ENCODE measurements around the gene PRDM5.

The PRDM5 gene

GRCh38 chr4:120853161-120853935, 69.2 kb downstream of the PRDM5 start:
- no peak for DNase-seq

- DNase-seq = no peak
Observed at GRCh38 chr4:120850018-120850599, 72.4 kb downstream of the PRDM5 start.

DNA sequence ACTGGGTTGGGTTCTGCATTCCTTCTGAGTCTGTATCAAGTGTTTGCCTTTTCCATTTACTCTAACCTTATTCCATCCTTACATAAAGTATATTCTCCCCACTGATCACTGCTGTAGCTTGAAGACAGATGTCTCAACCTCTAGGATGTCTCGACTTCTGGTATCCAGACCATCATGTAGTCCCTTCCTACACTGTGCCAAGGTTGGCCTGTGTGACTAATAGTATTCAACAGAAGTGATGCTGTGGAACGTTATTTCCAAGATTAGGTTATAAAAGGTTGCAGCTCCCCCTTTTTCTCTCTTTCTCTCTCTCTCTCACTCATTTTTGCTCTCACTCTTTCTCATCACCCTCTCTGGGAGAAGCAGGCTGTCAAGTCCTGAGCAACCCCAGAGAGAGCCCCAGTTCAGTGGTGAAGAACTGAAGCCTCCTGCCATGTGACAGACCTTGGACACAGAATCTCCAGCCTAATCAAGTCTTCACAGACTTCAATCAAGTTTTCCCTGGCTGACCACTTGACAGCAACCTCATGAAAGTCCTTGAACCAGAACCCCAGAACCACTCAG, 75.4 kb downstream of the PRDM5 start:
- DNase-seq = no peak

DNA sequence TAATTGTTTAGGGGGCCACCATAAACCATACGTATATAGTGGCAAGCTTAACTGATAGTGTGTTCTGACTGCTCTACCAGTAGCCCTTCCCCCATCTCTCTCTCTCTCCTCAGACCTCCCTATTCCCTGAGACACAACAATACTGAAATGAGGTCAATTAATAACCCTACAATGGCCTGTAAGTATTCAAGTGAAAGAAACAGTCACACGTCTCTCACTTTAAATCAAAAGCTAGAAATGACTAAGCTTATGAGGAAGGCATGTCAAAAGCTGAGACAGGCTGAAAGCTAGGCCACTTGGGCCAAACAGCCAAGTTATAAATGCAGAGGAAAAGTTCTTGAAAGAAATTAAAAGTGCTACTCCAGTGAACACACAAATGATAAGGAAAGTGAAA, 78.0 kb downstream of the PRDM5 start:
- no peak for DNase-seq

DNA sequence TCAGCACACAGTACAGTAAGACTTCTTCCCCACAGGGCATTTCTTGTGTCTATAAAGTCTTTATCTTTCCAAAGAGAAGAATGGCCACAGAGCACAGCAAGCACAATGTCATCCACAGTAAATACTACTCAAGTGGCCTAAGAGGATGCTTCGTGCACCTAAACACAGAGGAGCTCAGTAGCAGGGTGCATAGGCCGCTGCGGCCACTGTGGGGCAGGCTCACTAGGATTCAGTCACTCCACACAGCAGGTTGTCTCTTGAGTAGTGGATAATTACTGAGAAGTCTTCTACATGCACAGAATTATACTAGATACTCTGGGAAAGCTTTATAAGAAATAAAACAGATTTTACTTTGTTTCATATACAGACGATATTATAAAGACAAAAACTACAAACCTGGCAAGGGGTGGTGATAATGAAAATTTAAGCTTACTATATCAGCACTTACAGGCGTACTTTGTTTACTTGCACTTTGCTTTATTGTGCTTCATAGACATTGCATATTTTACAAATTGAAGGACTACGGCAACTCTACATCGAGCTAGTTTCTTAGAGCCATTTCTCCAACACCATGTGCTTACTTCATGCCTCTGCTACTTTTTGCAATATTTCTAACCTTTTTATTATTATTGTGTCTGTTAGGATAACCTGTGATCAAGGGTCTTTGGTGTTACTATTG, 78.5 kb downstream of the PRDM5 start:
- DNase-seq = no peak

GRCh38 chr4:120842031-120842430, 80.5 kb downstream of the PRDM5 start:
- no peak for DNase-seq

DNA sequence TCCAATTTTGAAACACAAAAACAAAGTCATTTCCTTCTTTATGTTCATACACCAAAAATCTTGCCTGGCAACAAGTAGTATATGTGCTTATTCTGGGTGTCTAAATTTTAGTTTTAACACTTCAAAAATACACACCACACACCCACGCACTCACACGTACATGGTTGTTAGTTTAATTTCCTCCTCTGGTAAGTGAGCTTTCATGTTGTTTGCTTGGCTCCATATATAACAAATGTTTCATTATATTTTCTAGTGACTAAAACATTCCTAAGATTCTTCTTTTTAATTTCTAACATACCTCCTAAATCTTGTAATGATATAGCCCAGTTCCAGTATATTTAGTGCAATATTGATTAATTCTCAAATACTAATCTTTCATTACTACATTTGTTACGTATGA, 80.9 kb downstream of the PRDM5 start:
- no peak for DNase-seq

- DNase-seq = no peak
Observed at GRCh38 chr4:120839974-120840751, 82.4 kb downstream of the PRDM5 start.

GRCh38 chr4:120839334-120839973, 83.1 kb downstream of the PRDM5 start:
- DNase-seq = no peak

- DNase-seq = no peak
Observed at GRCh38 chr4:120838784-120839183, 83.7 kb downstream of the PRDM5 start.

GRCh38 chr4:120837656-120838055, 84.9 kb downstream of the PRDM5 start:
- DNase-seq = no peak

GRCh38 chr4:120835342-120835741, 87.2 kb downstream of the PRDM5 start:
- no peak for DNase-seq

DNA sequence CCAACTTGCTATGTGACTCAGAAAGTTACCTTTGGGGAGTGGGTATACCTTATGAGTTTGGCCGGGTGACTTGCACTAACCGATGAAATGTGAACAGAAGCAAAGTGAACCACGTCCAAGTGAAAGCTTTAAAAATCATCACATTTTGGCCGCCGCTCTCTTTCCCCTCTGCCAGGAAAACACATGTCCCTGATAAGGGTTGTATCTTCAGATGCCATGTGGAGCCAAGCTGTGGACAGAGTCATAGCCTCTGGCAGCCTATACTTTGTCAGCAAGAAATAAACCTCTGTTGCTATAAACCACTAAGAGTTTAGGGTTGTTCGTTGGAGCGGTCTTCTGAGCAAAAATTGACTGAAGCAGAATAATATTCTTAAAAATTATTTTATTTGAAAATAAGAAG, 92.3 kb downstream of the PRDM5 start:
- DNase-seq = no peak

GRCh38 chr4:120829113-120829831, 93.3 kb downstream of the PRDM5 start:
- no peak for DNase-seq

GRCh38 chr4:120826853-120827252, 95.7 kb downstream of the PRDM5 start:
- no peak for DNase-seq

DNA sequence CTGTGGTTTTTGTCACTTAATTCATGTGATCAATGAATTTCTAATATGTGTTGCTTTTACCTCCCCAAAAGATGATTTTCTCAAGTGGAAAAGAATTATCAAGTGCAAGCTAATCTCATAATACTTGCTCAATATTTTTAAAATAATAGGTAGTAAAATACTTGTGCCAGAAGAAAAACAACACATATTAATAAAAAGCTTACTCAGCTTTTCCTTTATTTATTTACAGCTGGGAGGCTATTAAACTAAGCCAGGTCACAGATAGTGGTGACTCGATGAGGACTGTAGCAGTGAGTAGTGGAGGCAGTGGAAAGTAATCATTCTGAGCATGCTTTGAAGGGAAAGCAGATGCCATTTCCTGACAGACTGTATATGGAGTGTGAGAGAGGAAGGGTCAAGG, 96.1 kb downstream of the PRDM5 start:
- DNase-seq = no peak

GRCh38 chr4:120824946-120825345, 97.6 kb downstream of the PRDM5 start:
- no peak for DNase-seq

DNA sequence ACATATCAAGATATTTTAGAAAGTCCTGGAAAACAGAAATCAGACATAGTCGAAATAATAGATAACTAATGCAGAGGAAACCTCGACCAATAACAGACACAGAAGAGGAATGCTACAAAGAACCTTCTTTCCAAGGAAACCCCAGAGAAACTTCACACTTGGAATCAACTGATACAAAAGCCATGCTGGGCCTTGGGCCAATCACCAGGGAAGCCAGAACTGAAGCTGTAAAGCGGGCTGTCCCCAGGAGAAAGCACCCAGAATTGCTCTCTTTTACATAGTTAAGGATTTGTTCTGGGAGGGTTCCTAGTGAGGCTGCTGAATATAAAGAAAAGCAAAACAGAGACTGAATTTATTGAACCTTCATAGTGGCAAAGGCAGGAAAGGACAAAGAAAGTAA, 100.5 kb downstream of the PRDM5 start:
- no peak for DNase-seq

- no peak for DNase-seq
Observed at GRCh38 chr4:120821029-120821428, 101.5 kb downstream of the PRDM5 start.

DNA sequence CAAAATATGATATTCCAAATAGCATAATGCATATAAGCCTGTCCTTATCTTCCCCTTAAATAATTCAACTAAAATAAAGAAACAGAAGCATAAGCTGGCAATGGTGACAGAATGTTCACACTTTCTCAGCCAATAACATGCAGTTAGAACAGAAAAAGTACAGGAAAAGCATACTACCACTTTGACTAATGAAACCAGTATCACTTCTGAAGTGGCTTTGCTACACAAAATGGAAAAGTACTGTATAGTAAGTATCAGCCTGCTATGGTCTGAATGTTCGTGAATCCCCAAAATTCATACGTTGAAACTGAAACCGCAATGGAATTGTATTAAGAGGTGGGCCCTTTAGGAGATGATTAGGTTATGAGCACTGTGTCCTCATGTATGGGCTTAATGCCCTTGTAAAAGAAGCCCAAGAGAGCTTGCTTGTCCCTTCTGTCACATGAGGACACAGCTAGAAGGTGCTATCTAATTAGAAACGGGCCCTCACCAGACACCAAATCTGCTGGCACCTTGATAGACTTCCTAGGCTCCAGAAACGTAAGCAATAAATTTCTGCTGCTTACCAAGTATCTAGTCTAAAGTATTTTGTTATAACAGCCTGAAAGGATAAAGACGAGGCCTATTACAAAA, 102.6 kb downstream of the PRDM5 start:
- DNase-seq = no peak

DNA sequence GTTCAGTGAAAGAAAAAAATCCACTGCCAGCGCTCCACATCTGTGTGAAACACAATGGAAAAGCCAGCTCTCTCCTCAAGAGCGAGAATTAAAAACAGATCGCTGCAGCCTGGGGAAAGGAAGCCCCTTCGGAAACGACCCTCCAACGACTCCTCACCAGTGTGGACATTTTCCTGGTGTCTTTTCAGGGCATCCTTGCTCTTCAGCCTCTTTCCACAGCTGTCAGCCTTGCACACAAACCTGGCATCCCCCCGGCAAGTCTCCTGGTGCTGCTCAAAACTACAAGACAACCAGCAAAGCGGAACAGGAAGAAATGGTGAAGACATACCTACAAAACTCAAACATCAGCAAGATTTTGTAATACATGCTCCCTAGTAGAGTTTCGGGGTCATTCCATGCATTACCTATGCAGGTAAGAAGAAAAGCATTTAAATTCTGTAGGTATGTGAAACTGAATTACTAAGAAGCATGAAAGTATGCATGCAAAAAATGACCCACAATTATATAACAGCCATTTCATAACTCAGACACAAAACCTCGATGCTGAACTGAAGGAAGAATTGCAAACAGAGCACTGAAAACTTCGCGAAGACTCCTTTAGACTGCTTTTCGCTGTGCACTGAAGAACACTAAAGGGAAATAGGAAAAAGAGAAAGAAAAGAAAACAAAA, 106.1 kb downstream of the PRDM5 start:
- DNase-seq = no peak

Measured in stimulated activated CD4-positive, alpha-beta T cell treated with anti-CD3 and anti-CD28 coated beads, Interleukin-4, amount 100 ng/mL, for 1 hour (primary cell).